ENCODE results near the gene CD274. TPM values are rescaled to one million over a fixed set of nuclear protein-coding genes. Genes with fewer than 3 reads are reported as not detected.
"Not testable (repeated sequence)": the region's sequence is repeated elsewhere in the genome, so short reads cannot be mapped to it uniquely, and the experiment has no call there.

Gene CD274
- total and polyA plus RNA-seq, 4 donors, result 4.1 to 30.7 (median 9.5) TPM

DNA sequence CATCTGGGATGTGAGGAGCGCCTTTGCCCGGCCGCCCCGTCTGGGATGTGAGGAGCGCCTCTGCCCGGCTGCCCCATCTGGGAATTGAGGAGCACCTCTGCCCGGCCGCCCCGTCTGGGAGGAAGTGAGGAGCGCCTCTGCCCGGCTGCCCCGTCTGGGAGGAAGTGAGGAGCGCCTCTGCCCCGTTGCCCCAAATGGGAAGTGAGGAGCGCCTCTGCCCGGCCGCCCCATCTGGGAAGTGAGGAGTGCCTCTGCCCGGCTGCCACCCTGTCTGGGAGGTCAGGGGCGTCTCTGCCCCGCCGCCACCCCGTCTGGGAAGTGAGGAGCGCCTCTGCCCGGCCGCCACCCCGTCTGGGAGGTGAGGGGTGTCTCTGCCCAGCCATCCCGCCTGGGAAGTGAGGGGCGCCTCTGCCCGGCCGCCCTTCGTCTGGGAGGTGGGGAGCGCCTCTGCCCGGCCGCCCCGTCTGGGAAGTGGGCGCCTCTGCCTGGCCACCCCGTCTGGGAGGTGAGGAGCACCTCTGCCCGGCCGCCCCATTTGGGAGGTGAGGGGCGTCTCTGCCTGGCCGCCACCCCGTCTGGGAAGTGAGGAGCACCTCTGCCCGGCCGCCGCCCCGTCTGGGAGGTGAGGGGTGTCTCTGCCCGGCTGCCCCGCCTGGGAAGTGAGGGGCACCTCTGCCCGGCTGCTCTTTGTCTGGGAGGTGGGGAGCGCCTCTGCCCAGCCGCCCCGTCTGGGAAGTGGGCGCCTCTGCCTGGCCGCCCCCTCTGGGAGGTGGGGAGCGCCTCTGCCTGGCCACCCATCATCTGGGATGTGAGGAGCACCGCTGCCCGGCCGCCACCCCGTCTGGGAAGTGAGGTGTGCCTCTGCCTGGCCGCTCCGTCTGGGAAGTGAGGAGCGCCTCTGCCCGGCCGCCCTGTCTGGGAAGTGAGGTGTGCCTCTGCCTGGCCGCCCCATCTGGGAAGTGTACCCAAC, 16.2 kb upstream of the CD274 start:
- H3K4me3 ChIP-seq; H3K9ac ChIP-seq (ENCODE audit: insufficient read depth in 1 of 2, low read length in 2 of 2); ATAC-seq (ENCODE audit: insufficient read depth, low FRiP score); H3K27ac ChIP-seq (ENCODE audit: low read depth in 1 of 2, low read length in 1 of 2); H3K27me3 ChIP-seq (ENCODE audit: control insufficient read depth in 3 of 3, insufficient read depth in 3 of 3, low read length in 2 of 3); H3K9me3 ChIP-seq (ENCODE audit: control insufficient read depth in 4 of 4, insufficient read depth in 3 of 4, low read length in 3 of 4); DNase-seq: not testable (repeated sequence)
- Histone ChIP-seq H3K4me1 (ENCODE audit: control insufficient read depth in 5 of 5, insufficient read depth in 5 of 5, low read length in 5 of 5) (peaks cover 0 to 16% (median 7%) of the 10 kb centered on the region in 5 donors), H3K36me3 (ENCODE audit: control insufficient read depth in 4 of 4, insufficient read depth in 4 of 4, low read length in 4 of 4) (peaks cover 4 to 15% (median 13%) of the 10 kb centered on the region in 4 donors)
- 96 to 97% methylated on average over 61 to 65 of the region's 65 CpGs for WGBS, 2 donors

DNA sequence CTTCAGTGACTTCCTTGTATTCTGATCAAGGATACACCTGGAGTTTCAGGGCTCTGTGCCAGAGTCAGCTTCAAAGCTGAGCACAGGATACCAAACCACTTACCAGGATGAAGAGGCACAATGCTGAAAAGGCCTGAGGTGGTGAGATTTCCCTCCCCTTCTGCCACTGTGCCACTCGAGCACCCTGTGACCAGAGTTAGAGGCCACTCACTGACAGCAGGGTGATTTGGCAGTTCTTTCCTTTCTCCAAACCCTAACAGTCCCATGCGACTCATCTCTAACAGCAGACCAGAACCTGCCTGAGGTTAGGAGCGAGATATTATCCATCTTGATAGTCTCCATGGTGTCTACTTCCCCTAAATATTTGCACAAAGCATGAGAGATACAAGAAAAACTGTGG, 14.4 kb upstream of the CD274 start:
- 68 to 81% methylated on average over 3 of the region's 3 CpGs for WGBS, 2 donors
- Histone ChIP-seq H3K9ac (ENCODE audit: insufficient read depth in 1 of 2, low read length in 2 of 2) (no peak overlapping the region), H3K4me1 (ENCODE audit: control insufficient read depth in 5 of 5, insufficient read depth in 5 of 5, low read length in 5 of 5) (peaks cover 0 to 16% (median 7%) of the 10 kb centered on the region in 5 donors), H3K9me3 (ENCODE audit: control insufficient read depth in 4 of 4, insufficient read depth in 3 of 4, low read length in 3 of 4) (no peaks in the 10 kb centered on the region), H3K27me3 (ENCODE audit: control insufficient read depth in 3 of 3, insufficient read depth in 3 of 3, low read length in 2 of 3) (no peaks in the 10 kb centered on the region), H3K4me3 (no peak overlapping the region), H3K36me3 (ENCODE audit: control insufficient read depth in 4 of 4, insufficient read depth in 4 of 4, low read length in 4 of 4) (peaks cover 3 to 12% (median 8%) of the 10 kb centered on the region in 4 donors), H3K27ac (ENCODE audit: low read depth in 1 of 2, low read length in 1 of 2) (peak overlapping the region in 1 of 2 donors; percentile 4)
- ATAC-seq (ENCODE audit: insufficient read depth, low FRiP score) (no peak), DNase-seq (peak in 1 of 3 donors; percentile 7)
- TF ChIP-seq, protein P1, sequence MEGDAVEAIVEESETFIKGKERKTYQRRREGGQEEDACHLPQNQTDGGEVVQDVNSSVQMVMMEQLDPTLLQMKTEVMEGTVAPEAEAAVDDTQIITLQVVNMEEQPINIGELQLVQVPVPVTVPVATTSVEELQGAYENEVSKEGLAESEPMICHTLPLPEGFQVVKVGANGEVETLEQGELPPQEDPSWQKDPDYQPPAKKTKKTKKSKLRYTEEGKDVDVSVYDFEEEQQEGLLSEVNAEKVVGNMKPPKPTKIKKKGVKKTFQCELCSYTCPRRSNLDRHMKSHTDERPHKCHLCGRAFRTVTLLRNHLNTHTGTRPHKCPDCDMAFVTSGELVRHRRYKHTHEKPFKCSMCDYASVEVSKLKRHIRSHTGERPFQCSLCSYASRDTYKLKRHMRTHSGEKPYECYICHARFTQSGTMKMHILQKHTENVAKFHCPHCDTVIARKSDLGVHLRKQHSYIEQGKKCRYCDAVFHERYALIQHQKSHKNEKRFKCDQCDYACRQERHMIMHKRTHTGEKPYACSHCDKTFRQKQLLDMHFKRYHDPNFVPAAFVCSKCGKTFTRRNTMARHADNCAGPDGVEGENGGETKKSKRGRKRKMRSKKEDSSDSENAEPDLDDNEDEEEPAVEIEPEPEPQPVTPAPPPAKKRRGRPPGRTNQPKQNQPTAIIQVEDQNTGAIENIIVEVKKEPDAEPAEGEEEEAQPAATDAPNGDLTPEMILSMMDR (IDR thresholded peaks at IDR 0.05; ENCODE audit: control extremely low read depth, extremely low read depth), result no peak

DNA sequence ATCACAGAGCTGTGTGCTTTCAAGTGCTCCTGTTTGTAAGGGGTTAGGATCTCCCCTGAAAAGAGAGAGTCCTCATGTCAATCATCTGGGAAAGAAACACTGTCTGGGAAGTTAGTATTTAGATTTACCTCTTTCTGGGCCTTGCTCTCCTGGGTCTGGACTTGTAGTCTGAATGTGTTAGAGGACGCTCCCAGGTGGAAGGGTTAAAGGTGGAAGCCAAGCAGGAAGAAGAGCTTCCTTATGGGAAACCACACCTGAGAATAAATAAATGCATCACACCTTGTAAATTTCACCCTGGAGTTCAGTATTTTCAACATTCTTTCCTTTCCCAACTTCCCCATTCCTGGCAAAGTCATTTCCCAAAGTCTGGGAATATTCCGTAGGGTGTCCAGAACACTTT, 13.9 kb upstream of the CD274 start:
- Histone ChIP-seq H3K27me3 (ENCODE audit: control insufficient read depth in 3 of 3, insufficient read depth in 3 of 3, low read length in 2 of 3) (no peaks in the 10 kb centered on the region), H3K9ac (ENCODE audit: insufficient read depth in 1 of 2, low read length in 2 of 2) (no peak overlapping the region), H3K36me3 (ENCODE audit: control insufficient read depth in 4 of 4, insufficient read depth in 4 of 4, low read length in 4 of 4) (peaks cover 0 to 12% (median 8%) of the 10 kb centered on the region in 4 donors), H3K4me3 (no peak overlapping the region), H3K4me1 (ENCODE audit: control insufficient read depth in 5 of 5, insufficient read depth in 5 of 5, low read length in 5 of 5) (peaks cover 0 to 16% (median 7%) of the 10 kb centered on the region in 5 donors), H3K9me3 (ENCODE audit: control insufficient read depth in 4 of 4, insufficient read depth in 3 of 4, low read length in 3 of 4) (no peaks in the 10 kb centered on the region), H3K27ac (ENCODE audit: low read depth in 1 of 2, low read length in 1 of 2) (peak overlapping the region in 1 of 2 donors; percentile 99)
- TF ChIP-seq, protein P1 (IDR thresholded peaks at IDR 0.05; ENCODE audit: control extremely low read depth, extremely low read depth), result no peak
- DNase-seq, result no peak
- whole genome bisulfite sequencing, 2 donors, result 79 to 87% methylated on average over 2 of the region's 2 CpGs
- ATAC-seq (ENCODE audit: insufficient read depth, low FRiP score), result no peak
